GM23338 (cell line): Measurements from ENCODE around the gene MRFAP1. TPM values are rescaled to one million over a fixed set of nuclear protein-coding genes. Genes with fewer than 3 reads are reported as not detected.

ENCODE experiments used
- ATAC-seq: fragments of 200-7000 bp; cut with Tn5 transposase; 3 replicates; pipeline ENCODE4 v1.9.1; 2020
- DNase-seq: peaks from one replicate; pipeline ENCODE4 v3.0.0-alpha.2; 2015; ENCODE audit warnings: low spot score
- H2AFZ ChIP-seq: fragments of 200-600 bp; sonication (generic); 2 replicates; pipeline ENCODE4 v1.8.0; 2016; ENCODE audit warnings: antibody characterized with exemption, mild to moderate bottlenecking, moderate library complexity
- H3F3A ChIP-seq: fragments of 200-600 bp; sonication (generic); replicated peaks from 2 replicates; pipeline ENCODE4 v1.8.0; 2017; ENCODE audit warnings: antibody characterized with exemption, mixed run types, low read depth
- H3K27ac ChIP-seq: fragments of 200-600 bp; sonication (generic); 2 replicates; pipeline ENCODE4 v1.6.1; 2016; ENCODE audit warnings: low read depth
- H3K27me3 ChIP-seq: fragments of 200-600 bp; sonication (generic); 2 replicates; pipeline ENCODE4 v1.8.0; 2016; ENCODE audit warnings: mild to moderate bottlenecking, mixed run types, moderate library complexity; ENCODE audit not compliant: insufficient read depth
- H3K36me3 ChIP-seq: fragments of 200-600 bp; sonication (generic); 2 replicates; pipeline ENCODE4 v1.8.0; 2016; ENCODE audit warnings: mild to moderate bottlenecking; ENCODE audit not compliant: insufficient read depth
- H3K4me1 ChIP-seq: fragments of 200-600 bp; sonication (generic); 2 replicates; pipeline ENCODE4 v1.8.0; 2016; ENCODE audit warnings: mild to moderate bottlenecking, moderate library complexity; ENCODE audit not compliant: insufficient read depth
- H3K4me2 ChIP-seq: fragments of 200-600 bp; sonication (generic); 2 replicates; pipeline ENCODE4 v1.7.1; 2017; ENCODE audit warnings: mixed run types
- H3K4me3 ChIP-seq: fragments of 200-600 bp; sonication (generic); 2 replicates; pipeline ENCODE4 v1.6.1; 2016; ENCODE audit warnings: mixed run types
- H3K79me2 ChIP-seq: fragments of 200-600 bp; sonication (generic); replicated peaks from 2 replicates; pipeline ENCODE4 v1.8.0; 2017; ENCODE audit warnings: mild to moderate bottlenecking; ENCODE audit not compliant: insufficient read depth
- H3K9me2 ChIP-seq: fragments of 200-600 bp; sonication (generic); 2 replicates; pipeline ENCODE4 v1.8.0; 2017; ENCODE audit not compliant: insufficient read depth
- H4K20me1 ChIP-seq: fragments of 200-600 bp; sonication (generic); replicated peaks from 2 replicates; pipeline ENCODE4 v1.8.0; 2017; ENCODE audit warnings: mild to moderate bottlenecking; ENCODE audit not compliant: insufficient read depth
- H3K27ac Mint-ChIP-seq: 2 replicates; pipeline ENCODE4 v1.8.0; 2020; ENCODE audit warnings: inconsistent platforms, mild to moderate bottlenecking, moderate library complexity, mixed read lengths
- H3K27me3 Mint-ChIP-seq: 3 replicates; pipeline ENCODE4 v1.8.0; 2022; ENCODE audit warnings: low read depth, mild to moderate bottlenecking, moderate library complexity, mixed read lengths, inconsistent platforms; ENCODE audit not compliant: insufficient read depth, poor library complexity
- H3K36me3 Mint-ChIP-seq: 3 replicates; pipeline ENCODE4 v1.8.0; 2021; ENCODE audit warnings: low read depth, mild to moderate bottlenecking, inconsistent platforms, moderate library complexity, mixed read lengths
- H3K4me1 Mint-ChIP-seq: 3 replicates; pipeline ENCODE4 v1.8.0; 2020; ENCODE audit warnings: mild to moderate bottlenecking, inconsistent platforms, mixed read lengths
- H3K4me3 Mint-ChIP-seq: 3 replicates; pipeline ENCODE4 v1.8.0; 2021; ENCODE audit warnings: moderate library complexity, mild to moderate bottlenecking, inconsistent platforms, mixed read lengths
- H3K9me3 Mint-ChIP-seq: 3 replicates; pipeline ENCODE4 v1.8.0; 2020; ENCODE audit warnings: moderate library complexity, mild to moderate bottlenecking, inconsistent platforms, mixed read lengths
- CREB1 ChIP-seq: fragments of 250-450 bp; sonication (Bioruptor Pico); IDR thresholded peaks from 2 replicates; pipeline ENCODE4 v1.5.0; 2020; ENCODE audit warnings: low read depth, mild to moderate bottlenecking, moderate library complexity
- CTCF ChIP-seq, 2 experiments: fragments of 200-600 bp in 1 of 2; sonication (generic) in 1 of 2; conservative IDR thresholded peaks; 2 replicates each; pipeline versions ENCODE4 v1.5.1 to v1.6.1; 2016 to 2017; ENCODE audit warnings: antibody characterized with exemption in 2 of 2, low read depth in 2 of 2, mild to moderate bottlenecking in 2 of 2, moderate library complexity in 1 of 2
- ETS1 ChIP-seq: IDR thresholded peaks from 2 replicates; pipeline ENCODE4 v1.6.1; 2016; ENCODE audit warnings: antibody characterized with exemption
- EZH2 ChIP-seq: fragments of 200-600 bp; sonication (generic); IDR thresholded peaks from one replicate; pipeline ENCODE4 v1.8.0; 2017; ENCODE audit warnings: antibody characterized with exemption, mild to moderate bottlenecking, low read depth; ENCODE audit not compliant: unreplicated experiment
- EZH2phosphoT487 ChIP-seq: fragments of 200-600 bp; sonication (generic); IDR thresholded peaks from one replicate; pipeline ENCODE4 v1.8.1; 2018; ENCODE audit warnings: antibody characterized with exemption; ENCODE audit not compliant: unreplicated experiment
- JUNB ChIP-seq: IDR thresholded peaks from one replicate; pipeline ENCODE4 v1.6.1; 2016; ENCODE audit warnings: antibody characterized with exemption; ENCODE audit not compliant: unreplicated experiment
- NANOG ChIP-seq: IDR thresholded peaks from 2 replicates; pipeline ENCODE4 v1.6.1; 2016; ENCODE audit warnings: antibody characterized with exemption, borderline replicate concordance
- POLR2AphosphoS5 ChIP-seq: IDR thresholded peaks from 2 replicates; pipeline ENCODE4 v1.6.1; 2016; ENCODE audit warnings: antibody characterized with exemption, low read depth
- STAT1 ChIP-seq: IDR thresholded peaks from one replicate; pipeline ENCODE4 v1.6.1; 2016; ENCODE audit warnings: antibody characterized with exemption; ENCODE audit not compliant: unreplicated experiment
- ZNF114 ChIP-seq: fragments of 250-450 bp; sonication (Bioruptor Pico); IDR thresholded peaks from 2 replicates; pipeline ENCODE4 v1.5.0; 2020; ENCODE audit warnings: mild to moderate bottlenecking, moderate library complexity
- ZNF331 ChIP-seq: fragments of 250-450 bp; sonication (Bioruptor Pico); IDR thresholded peaks from 2 replicates; pipeline ENCODE4 v1.5.0; 2020; ENCODE audit warnings: low read depth, mild to moderate bottlenecking, moderate library complexity
- ZNF462 ChIP-seq: fragments of 250-450 bp; sonication (Bioruptor Pico); IDR thresholded peaks from 2 replicates; pipeline ENCODE4 v1.5.0; 2020; ENCODE audit warnings: mild to moderate bottlenecking, moderate library complexity
- polyA plus RNA-seq: library from polyadenylated mRNA; unstranded; fragments of >200 nt; fragmentation: Nextera tagmentation; extraction: Ambion mirVana; gene quantifications from 2 replicates; pipeline ENCODE4 v1.2.1, GENCODE V29; 2016
- total RNA-seq: library from RNA; depleted of rRNA; stranded (reverse); fragments of >200 nt; shearing (Covaris generic); gene quantifications from 2 replicates; pipeline ENCODE4 v1.2.3, GENCODE V29; 2014
- TF ChIP-seq, protein P1 (sequence below): IDR thresholded peaks from one replicate; pipeline ENCODE4 v1.6.1; 2018; ENCODE audit warnings: antibody characterized with exemption; ENCODE audit not compliant: unreplicated experiment

The MRFAP1 gene
- total and polyA plus RNA-seq, 2 experiments from 2014 or later = 154 to 288 TPM

GRCh38 chr4:6689506-6689960, 49.0 kb downstream of the MRFAP1 start:
- Histone ChIP-seq H4K20me1 (no peaks in the 10 kb centered on the region), H3K79me2 (no peaks in the 10 kb centered on the region), H3K27me3 (no peaks in the 10 kb centered on the region), H3K4me1 (peaks cover 3% of the 10 kb centered on the region; the same call in 1 of the 2 replicates), H3K9me2 (no peaks in the 10 kb centered on the region), H3K27ac (no peak overlapping the region), H2AFZ (peak overlapping the region; percentile 47), H3K4me2 (no peak overlapping the region), H3K4me3 (no peak overlapping the region), H3K36me3 (no peaks in the 10 kb centered on the region), H3F3A (no peaks in the 10 kb centered on the region)
- no peak for DNase-seq
- TF ChIP-seq CTCF (conservative IDR thresholded peaks at IDR 0.05; ENCODE audit: low read depth in 2 of 2) (no peak), STAT1 (no peak), ZNF462 (CRISPR knock-in tag) (no peak), ETS1 (no peak), ZNF331 (no peak), JUNB (no peak), POLR2AphosphoS5 (no peak), ZNF114 (CRISPR knock-in tag) (no peak), NANOG (no peak), EZH2phosphoT487 (no peak), CREB1 (no peak), EZH2 (no peak)
- TF ChIP-seq, protein P1, sequence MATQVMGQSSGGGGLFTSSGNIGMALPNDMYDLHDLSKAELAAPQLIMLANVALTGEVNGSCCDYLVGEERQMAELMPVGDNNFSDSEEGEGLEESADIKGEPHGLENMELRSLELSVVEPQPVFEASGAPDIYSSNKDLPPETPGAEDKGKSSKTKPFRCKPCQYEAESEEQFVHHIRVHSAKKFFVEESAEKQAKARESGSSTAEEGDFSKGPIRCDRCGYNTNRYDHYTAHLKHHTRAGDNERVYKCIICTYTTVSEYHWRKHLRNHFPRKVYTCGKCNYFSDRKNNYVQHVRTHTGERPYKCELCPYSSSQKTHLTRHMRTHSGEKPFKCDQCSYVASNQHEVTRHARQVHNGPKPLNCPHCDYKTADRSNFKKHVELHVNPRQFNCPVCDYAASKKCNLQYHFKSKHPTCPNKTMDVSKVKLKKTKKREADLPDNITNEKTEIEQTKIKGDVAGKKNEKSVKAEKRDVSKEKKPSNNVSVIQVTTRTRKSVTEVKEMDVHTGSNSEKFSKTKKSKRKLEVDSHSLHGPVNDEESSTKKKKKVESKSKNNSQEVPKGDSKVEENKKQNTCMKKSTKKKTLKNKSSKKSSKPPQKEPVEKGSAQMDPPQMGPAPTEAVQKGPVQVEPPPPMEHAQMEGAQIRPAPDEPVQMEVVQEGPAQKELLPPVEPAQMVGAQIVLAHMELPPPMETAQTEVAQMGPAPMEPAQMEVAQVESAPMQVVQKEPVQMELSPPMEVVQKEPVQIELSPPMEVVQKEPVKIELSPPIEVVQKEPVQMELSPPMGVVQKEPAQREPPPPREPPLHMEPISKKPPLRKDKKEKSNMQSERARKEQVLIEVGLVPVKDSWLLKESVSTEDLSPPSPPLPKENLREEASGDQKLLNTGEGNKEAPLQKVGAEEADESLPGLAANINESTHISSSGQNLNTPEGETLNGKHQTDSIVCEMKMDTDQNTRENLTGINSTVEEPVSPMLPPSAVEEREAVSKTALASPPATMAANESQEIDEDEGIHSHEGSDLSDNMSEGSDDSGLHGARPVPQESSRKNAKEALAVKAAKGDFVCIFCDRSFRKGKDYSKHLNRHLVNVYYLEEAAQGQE = no peak
- peak overlapping the region; percentile 44; the same call in 1 of the 2 replicates for H3K27ac Mint-ChIP-seq
- ATAC-seq = peak; percentile 9
- peaks cover 18% of the 10 kb centered on the region for H3K27me3 Mint-ChIP-seq
- H3K4me3 Mint-ChIP-seq = no peak overlapping the region
- peaks cover 15% of the 10 kb centered on the region for H3K36me3 Mint-ChIP-seq
- peaks cover 20% of the 10 kb centered on the region for H3K9me3 Mint-ChIP-seq
- peaks cover 31% of the 10 kb centered on the region for H3K4me1 Mint-ChIP-seq
